ENCODE data around the gene KCMF1.

Gene KCMF1

DNA sequence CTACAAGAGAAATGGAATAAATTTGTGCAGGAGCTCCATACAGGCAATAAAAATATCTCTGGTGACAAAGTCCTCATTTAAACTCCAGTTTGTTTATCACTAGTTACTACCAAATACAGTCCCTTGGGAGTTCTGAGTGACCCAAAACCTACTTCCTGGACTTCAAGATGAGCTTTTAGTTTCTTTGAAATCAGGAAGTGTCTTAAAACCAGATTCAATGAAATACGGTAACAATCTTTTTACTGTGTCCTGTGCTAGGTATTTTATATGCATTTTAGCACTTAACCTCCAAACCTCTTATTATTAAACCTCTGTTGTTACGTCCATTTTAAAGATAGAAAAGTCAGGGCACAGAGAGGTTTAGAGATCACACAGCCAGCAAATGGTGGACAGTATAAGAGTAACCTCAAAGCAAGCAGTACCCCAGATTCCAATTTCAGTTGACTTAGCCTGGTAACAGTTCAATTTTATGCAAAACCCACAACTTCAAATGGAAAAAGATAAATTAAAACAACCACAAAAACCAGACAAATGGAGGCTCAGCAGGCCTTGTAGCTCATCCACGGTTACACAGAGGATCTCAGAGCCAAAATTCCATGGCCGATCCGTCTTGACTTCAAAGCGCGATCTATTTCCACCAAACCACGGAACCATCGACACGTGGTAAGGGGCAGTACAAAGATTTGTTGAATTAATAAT is 1.3 kb upstream of the KCMF1 start:
- no peaks in the 10 kb centered on the region for H3K27me3 ChIP-seq (replicated peaks in 2 of 5; ENCODE audit: control insufficient read depth in 4 of 5, insufficient read depth in 5 of 5, low read length in 4 of 5)
- H3K27ac ChIP-seq (ENCODE audit: insufficient read depth in 1 of 2, low read depth in 1 of 2, low read length in 2 of 2, poor library complexity in 1 of 2, severe bottlenecking in 2 of 2) = peak overlapping the region; percentile 82 to 94
- ChIA-PET POLR2A (interaction anchor here (0.7 to 1.6 kb wide), 5 partner anchors 10 to 570 kb away, joined by 3 to 6 read pairs (median 5); no protein-coding TSS in a partner anchor), CTCF (interaction anchor here (1.0 to 5.2 kb wide), 7 partner anchors 10 to 65 kb away, joined by 4 to 18 read pairs (median 4); no protein-coding TSS in a partner anchor)
- H3K4me3 ChIP-seq (ENCODE audit: control insufficient read depth in 1 of 7, extremely low read depth in 1 of 7, insufficient read depth in 4 of 7, low read depth in 2 of 7, low read length in 6 of 7) = peak overlapping the region; percentile 73 to 95 (median 84)
- no peaks in the 10 kb centered on the region for H3K9me3 ChIP-seq (ENCODE audit: control extremely low read depth in 1 of 5, control insufficient read depth in 4 of 5, insufficient read depth in 2 of 5, low read depth in 1 of 5, low read length in 4 of 5)
- peaks cover 19 to 45% (median 34%) of the 10 kb centered on the region in 4 experiments for H3K4me1 ChIP-seq (ENCODE audit: control extremely low read depth in 1 of 4, control insufficient read depth in 4 of 4, insufficient read depth in 4 of 4, low read length in 3 of 4)
- DNase-seq = peak in 2 of 3 donors; percentile 64 to 68
- H3K36me3 ChIP-seq (ENCODE audit: control insufficient read depth in 4 of 4, insufficient read depth in 4 of 4, low read length in 3 of 4) = peaks cover 0 to 22% (median 9%) of the 10 kb centered on the region in 4 experiments
- 0% methylated on average over 3 of the region's 10 CpGs for WGBS (ENCODE audit: insufficient coverage)

DNA sequence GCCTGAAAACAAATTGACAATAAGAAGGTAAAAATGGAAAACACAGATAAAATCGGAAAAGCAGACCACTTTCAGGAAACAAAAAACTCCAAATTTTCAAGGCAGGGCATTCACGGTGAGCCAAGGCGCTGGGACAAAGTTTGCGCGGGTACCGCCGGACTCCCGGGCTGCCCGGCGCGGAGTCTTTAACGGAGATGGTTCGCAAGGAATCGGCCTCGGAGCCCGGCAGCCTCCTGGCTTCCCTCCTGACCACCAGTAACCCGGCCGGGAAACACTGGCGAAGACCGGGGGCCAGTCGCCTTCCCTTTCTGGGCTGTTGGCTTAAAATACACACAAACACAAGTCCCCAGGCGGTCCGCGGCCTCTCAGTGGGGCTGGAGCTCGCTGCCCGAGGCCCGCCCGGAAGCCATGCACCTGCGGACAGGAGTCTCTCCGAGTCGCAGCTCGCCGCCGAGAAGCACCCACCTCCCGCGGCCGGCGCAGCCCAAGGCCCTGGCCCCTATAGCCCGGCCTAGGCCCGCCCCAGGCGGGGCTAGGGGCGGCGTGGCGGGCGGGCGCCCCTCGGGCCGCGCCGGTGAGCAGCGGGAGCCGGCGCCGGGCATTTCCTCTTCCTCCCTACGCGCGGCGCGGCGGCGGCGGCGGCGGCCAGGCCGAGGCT is 622 bp upstream of the KCMF1 start:
- POLR2A ChIA-PET = interaction anchor here (0.7 to 1.6 kb wide), 4 partner anchors 11 to 570 kb away, joined by 3 to 6 read pairs (median 4); no protein-coding TSS in a partner anchor
- Histone ChIP-seq H3K36me3 (ENCODE audit: control insufficient read depth in 4 of 4, insufficient read depth in 4 of 4, low read length in 3 of 4) (peaks cover 0 to 15% (median 7%) of the 10 kb centered on the region in 4 experiments), H3K9me3 (ENCODE audit: control extremely low read depth in 1 of 5, control insufficient read depth in 4 of 5, insufficient read depth in 2 of 5, low read depth in 1 of 5, low read length in 4 of 5) (no peaks in the 10 kb centered on the region), H3K27ac (ENCODE audit: insufficient read depth in 1 of 2, low read depth in 1 of 2, low read length in 2 of 2, poor library complexity in 1 of 2, severe bottlenecking in 2 of 2) (peak overlapping the region; percentile 82 to 94), H3K4me1 (ENCODE audit: control extremely low read depth in 1 of 4, control insufficient read depth in 4 of 4, insufficient read depth in 4 of 4, low read length in 3 of 4) (peaks cover 19 to 45% (median 31%) of the 10 kb centered on the region in 4 experiments), H3K4me3 (ENCODE audit: control insufficient read depth in 1 of 7, extremely low read depth in 1 of 7, insufficient read depth in 4 of 7, low read depth in 2 of 7, low read length in 6 of 7) (peak overlapping the region; percentile 73 to 95 (median 84)), H3K27me3 (replicated peaks in 2 of 5; ENCODE audit: control insufficient read depth in 4 of 5, insufficient read depth in 5 of 5, low read length in 4 of 5) (no peaks in the 10 kb centered on the region)
- WGBS (ENCODE audit: insufficient coverage) = 0% methylated on average over 35 of the region's 65 CpGs
- CTCF ChIA-PET = interaction anchor here (1.1 to 5.2 kb wide), 6 partner anchors 10 to 66 kb away, joined by 4 to 18 read pairs (median 4); no protein-coding TSS in a partner anchor
- peak in 2 of 3 donors; percentile 58 to 74 for DNase-seq

DNA sequence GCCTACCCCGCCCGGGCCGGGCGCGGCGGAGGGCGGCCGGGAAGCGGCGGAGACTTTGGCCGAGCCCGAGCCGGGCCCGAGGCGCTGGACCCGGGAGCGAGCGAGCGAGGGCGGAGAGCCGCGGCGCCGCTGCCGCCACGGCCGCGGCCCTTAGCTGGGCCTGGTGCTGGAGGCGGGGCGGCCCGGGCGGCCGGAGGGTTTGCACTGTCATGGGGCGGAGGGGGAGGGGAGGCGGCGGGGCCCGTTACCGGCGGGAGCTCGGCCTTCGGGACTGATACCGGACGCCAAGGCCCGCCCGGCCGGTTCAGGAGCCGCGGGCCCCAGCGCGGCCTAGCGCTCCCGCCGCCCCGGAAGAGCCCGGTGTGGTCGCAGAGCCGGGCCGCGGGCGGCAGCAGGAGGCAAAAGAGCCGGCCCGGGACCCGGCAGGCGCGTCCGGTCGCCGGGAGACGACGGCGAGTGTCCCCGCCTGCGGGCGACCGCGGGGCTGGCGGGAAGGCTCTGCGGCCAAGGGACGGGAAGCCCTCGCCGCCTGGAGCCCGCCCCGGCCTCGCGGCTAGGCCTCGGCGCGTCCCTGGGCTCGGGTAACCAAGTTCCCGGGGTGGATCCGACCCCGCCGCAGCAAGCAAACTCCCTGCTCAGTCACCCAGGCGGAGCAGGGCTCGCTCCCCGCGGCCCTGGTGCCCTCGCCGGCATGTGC is 697 bp downstream of the KCMF1 start:
- Histone ChIP-seq H3K27ac (ENCODE audit: insufficient read depth in 1 of 2, low read depth in 1 of 2, low read length in 2 of 2, poor library complexity in 1 of 2, severe bottlenecking in 2 of 2) (peak overlapping the region; percentile 93 to 95), H3K4me3 (ENCODE audit: control insufficient read depth in 1 of 7, extremely low read depth in 1 of 7, insufficient read depth in 4 of 7, low read depth in 2 of 7, low read length in 6 of 7) (peak overlapping the region; percentile 65 to 95 (median 83)), H3K27me3 (replicated peaks in 2 of 5; ENCODE audit: control insufficient read depth in 4 of 5, insufficient read depth in 5 of 5, low read length in 4 of 5) (no peaks in the 10 kb centered on the region), H3K9me3 (ENCODE audit: control extremely low read depth in 1 of 5, control insufficient read depth in 4 of 5, insufficient read depth in 2 of 5, low read depth in 1 of 5, low read length in 4 of 5) (no peaks in the 10 kb centered on the region), H3K4me1 (ENCODE audit: control extremely low read depth in 1 of 4, control insufficient read depth in 4 of 4, insufficient read depth in 4 of 4, low read length in 3 of 4) (peaks cover 19 to 45% (median 31%) of the 10 kb centered on the region in 4 experiments), H3K36me3 (ENCODE audit: control insufficient read depth in 4 of 4, insufficient read depth in 4 of 4, low read length in 3 of 4) (peaks cover 0 to 5% (median 0%) of the 10 kb centered on the region in 4 experiments)
- DNase-seq = peak; percentile 52 to 80 (median 77)
- WGBS (ENCODE audit: insufficient coverage) = under 1% methylated on average over 79 of the region's 99 CpGs
- ChIA-PET POLR2A (interaction anchor here (1.2 kb wide), 1 partner anchor 32 kb away, joined by 3 read pairs; no protein-coding TSS in a partner anchor), CTCF (interaction anchor here (0.9 to 5.2 kb wide), 5 partner anchors 12 to 46 kb away, joined by 3 to 17 read pairs (median 5); no protein-coding TSS in a partner anchor)

DNA sequence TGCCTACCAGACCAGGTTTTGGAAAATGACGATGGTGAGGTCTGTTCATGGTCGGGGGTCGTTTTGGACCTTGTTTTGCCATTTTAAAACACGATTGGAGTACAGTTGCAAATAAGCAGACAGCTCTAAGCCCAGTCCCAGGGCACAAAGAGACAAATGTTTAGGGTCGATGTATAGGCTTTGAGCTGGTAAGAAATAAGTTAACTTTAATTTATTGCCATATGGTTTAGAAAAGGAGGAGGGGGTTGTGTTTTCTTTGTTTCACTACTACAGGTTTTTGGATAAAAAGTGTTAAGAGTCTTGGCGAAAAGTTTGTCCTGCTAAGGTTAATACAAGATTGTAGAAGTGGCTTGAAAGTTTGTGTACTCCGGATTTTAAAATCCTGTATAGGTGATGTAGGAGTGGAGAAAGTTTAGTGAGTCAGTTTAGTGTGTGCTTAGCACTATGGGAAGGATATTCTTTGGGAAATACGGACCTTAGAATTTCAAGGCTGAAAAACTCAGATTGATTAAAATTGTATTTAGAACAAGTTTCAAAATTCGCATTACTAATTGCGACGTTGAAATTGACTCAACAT is 1.3 kb downstream of the KCMF1 start:
- POLR2A ChIA-PET = interaction anchor here (1.2 kb wide), 1 partner anchor 33 kb away, joined by 3 read pairs; no protein-coding TSS in a partner anchor
- no peak for DNase-seq

DNA sequence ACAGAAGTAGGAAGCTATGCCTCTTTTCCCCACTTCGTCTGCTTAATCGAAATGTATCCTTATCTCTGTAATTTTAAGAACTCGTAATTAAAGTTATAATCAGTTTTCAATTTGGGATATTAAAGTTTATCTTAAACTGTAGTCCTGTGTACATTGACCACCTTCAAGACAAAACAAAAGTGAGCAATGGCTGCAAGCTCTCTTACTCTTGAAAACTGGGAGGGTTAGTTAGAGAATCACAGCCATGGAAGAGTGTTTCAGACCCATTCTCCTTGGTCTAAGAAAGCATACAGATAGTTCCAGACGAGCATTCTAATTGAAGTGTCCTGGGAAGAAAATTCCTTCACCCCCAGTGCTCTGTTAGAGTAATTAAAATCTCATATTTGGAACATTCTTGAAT is 2.0 kb downstream of the KCMF1 start:
- POLR2A ChIA-PET = no interaction called here
- Histone ChIP-seq H3K36me3 (ENCODE audit: control insufficient read depth in 4 of 4, insufficient read depth in 4 of 4, low read length in 3 of 4) (peaks cover 0 to 3% (median 1%) of the 10 kb centered on the region in 4 experiments), H3K27me3 (replicated peaks in 2 of 5; ENCODE audit: control insufficient read depth in 4 of 5, insufficient read depth in 5 of 5, low read length in 4 of 5) (no peaks in the 10 kb centered on the region), H3K4me1 (ENCODE audit: control extremely low read depth in 1 of 4, control insufficient read depth in 4 of 4, insufficient read depth in 4 of 4, low read length in 3 of 4) (peaks cover 19 to 45% (median 31%) of the 10 kb centered on the region in 4 experiments), H3K27ac (ENCODE audit: insufficient read depth in 1 of 2, low read depth in 1 of 2, low read length in 2 of 2, poor library complexity in 1 of 2, severe bottlenecking in 2 of 2) (peak overlapping the region; percentile 93 to 95), H3K9me3 (ENCODE audit: control extremely low read depth in 1 of 5, control insufficient read depth in 4 of 5, insufficient read depth in 2 of 5, low read depth in 1 of 5, low read length in 4 of 5) (no peaks in the 10 kb centered on the region), H3K4me3 (ENCODE audit: control insufficient read depth in 1 of 7, extremely low read depth in 1 of 7, insufficient read depth in 4 of 7, low read depth in 2 of 7, low read length in 6 of 7) (peak overlapping the region in 6 of 7 experiments; percentile 65 to 95 (median 82))
- no peak for DNase-seq
- CTCF ChIA-PET = interaction anchor here (1.0 to 1.4 kb wide), 3 partner anchors 11 to 47 kb away, joined by 3 to 5 read pairs (median 3); no protein-coding TSS in a partner anchor
- WGBS (ENCODE audit: insufficient coverage) = no CpG with 5 or more reads among the region's 4 CpGs

More for the DNA sequence above, 1.3 kb downstream of the KCMF1 start:
- Histone ChIP-seq H3K4me1 (ENCODE audit: control extremely low read depth in 1 of 4, control insufficient read depth in 4 of 4, insufficient read depth in 4 of 4, low read length in 3 of 4) (peaks cover 19 to 45% (median 31%) of the 10 kb centered on the region in 4 experiments), H3K27ac (ENCODE audit: insufficient read depth in 1 of 2, low read depth in 1 of 2, low read length in 2 of 2, poor library complexity in 1 of 2, severe bottlenecking in 2 of 2) (peak overlapping the region; percentile 93 to 95), H3K9me3 (ENCODE audit: control extremely low read depth in 1 of 5, control insufficient read depth in 4 of 5, insufficient read depth in 2 of 5, low read depth in 1 of 5, low read length in 4 of 5) (no peaks in the 10 kb centered on the region), H3K4me3 (ENCODE audit: control insufficient read depth in 1 of 7, extremely low read depth in 1 of 7, insufficient read depth in 4 of 7, low read depth in 2 of 7, low read length in 6 of 7) (peak overlapping the region; percentile 65 to 95 (median 83)), H3K36me3 (ENCODE audit: control insufficient read depth in 4 of 4, insufficient read depth in 4 of 4, low read length in 3 of 4) (peaks cover 0 to 3% (median 1%) of the 10 kb centered on the region in 4 experiments), H3K27me3 (replicated peaks in 2 of 5; ENCODE audit: control insufficient read depth in 4 of 5, insufficient read depth in 5 of 5, low read length in 4 of 5) (no peaks in the 10 kb centered on the region)
- 7% methylated on average over 7 of the region's 11 CpGs for WGBS (ENCODE audit: insufficient coverage)
- CTCF ChIA-PET = interaction anchor here (0.9 to 1.4 kb wide), 4 partner anchors 12 to 46 kb away, joined by 3 to 5 read pairs (median 3); no protein-coding TSS in a partner anchor

DNA sequence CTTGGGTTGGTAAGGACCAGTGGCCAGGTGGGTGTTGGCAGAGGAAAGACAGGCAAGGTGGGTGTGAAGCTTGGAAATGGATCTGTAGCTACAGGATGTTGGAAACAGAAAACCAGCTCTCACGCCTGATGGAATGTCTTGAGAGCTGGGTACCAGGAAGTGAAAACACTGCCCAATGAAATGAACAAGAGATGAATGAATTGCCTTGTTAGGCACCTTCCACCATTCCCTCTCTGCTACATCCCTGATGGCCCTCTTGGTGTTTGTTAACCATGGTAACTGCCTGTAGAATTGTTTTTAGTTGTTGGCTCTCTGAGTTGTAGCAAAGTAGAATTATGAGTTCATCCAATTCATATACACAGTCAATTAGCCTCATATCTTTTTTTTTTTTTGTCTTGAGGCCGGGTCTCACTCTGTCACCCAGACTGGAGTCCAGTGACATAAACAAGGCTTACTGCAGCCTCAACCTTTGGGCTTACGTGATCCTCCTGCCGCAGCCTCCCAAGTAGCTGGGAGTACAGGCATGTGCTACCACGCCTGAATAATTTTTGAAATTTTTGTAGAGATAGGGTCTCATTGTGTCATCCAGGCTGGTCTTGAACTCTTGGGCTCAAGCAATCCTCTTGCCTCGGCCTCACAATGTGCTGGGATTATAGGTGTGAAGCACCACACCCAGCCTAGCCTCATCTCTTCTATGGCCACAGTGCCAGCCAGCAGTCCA is 9.5 kb downstream of the KCMF1 start:
- no peak overlapping the region for H3K27ac ChIP-seq (ENCODE audit: insufficient read depth in 1 of 2, low read depth in 1 of 2, low read length in 2 of 2, poor library complexity in 1 of 2, severe bottlenecking in 2 of 2)
- H3K9me3 ChIP-seq (ENCODE audit: control extremely low read depth in 1 of 5, control insufficient read depth in 4 of 5, insufficient read depth in 2 of 5, low read depth in 1 of 5, low read length in 4 of 5) = no peaks in the 10 kb centered on the region
- H3K4me3 ChIP-seq (ENCODE audit: control insufficient read depth in 1 of 7, extremely low read depth in 1 of 7, insufficient read depth in 4 of 7, low read depth in 2 of 7, low read length in 6 of 7) = no peak overlapping the region
- ChIA-PET POLR2A (no interaction called here), CTCF (interaction anchor here (0.7 to 1.8 kb wide), 6 partner anchors 10 to 39 kb away, joined by 3 to 5 read pairs (median 4); no protein-coding TSS in a partner anchor)
- 87% methylated on average over 3 of the region's 6 CpGs for WGBS (ENCODE audit: insufficient coverage)
- no peaks in the 10 kb centered on the region for H3K27me3 ChIP-seq (replicated peaks in 2 of 5; ENCODE audit: control insufficient read depth in 4 of 5, insufficient read depth in 5 of 5, low read length in 4 of 5)
- peaks cover 0 to 3% (median 0%) of the 10 kb centered on the region in 4 experiments for H3K4me1 ChIP-seq (ENCODE audit: control extremely low read depth in 1 of 4, control insufficient read depth in 4 of 4, insufficient read depth in 4 of 4, low read length in 3 of 4)
- peak in 2 of 3 donors; percentile 24 to 25 for DNase-seq
- H3K36me3 ChIP-seq (ENCODE audit: control insufficient read depth in 4 of 4, insufficient read depth in 4 of 4, low read length in 3 of 4) = peaks cover 0 to 3% (median 1%) of the 10 kb centered on the region in 4 experiments
